Neuronal stem cell (in vitro differentiated cells): ENCODE results near the gene MCF2L2.

ENCODE experiments used
- DNase-seq: peaks from one replicate; pipeline ENCODE4 v3.0.0-alpha.2; 2013; ENCODE audit warnings: low spot score
- H2AFZ ChIP-seq: one replicate; pipeline ENCODE4 v1.6.1; 2013; ENCODE audit warnings: mild to moderate bottlenecking, low read length, inconsistent platforms
- H2AK5ac ChIP-seq: 2 replicates; pipeline ENCODE4 v1.6.1; 2013; ENCODE audit warnings: low read depth, mild to moderate bottlenecking, inconsistent platforms, low read length, moderate library complexity, mixed read lengths
- H2BK120ac ChIP-seq: 2 replicates; pipeline ENCODE4 v1.6.1; 2013; ENCODE audit warnings: low read depth, mild to moderate bottlenecking, inconsistent platforms, low read length, moderate library complexity, mixed read lengths
- H2BK12ac ChIP-seq: one replicate; pipeline ENCODE4 v1.6.1; 2013; ENCODE audit warnings: low read length, inconsistent platforms
- H2BK15ac ChIP-seq: 2 replicates; pipeline ENCODE4 v1.6.1; 2013; ENCODE audit warnings: mild to moderate bottlenecking, low read length, inconsistent platforms, mixed read lengths
- H2BK5ac ChIP-seq: one replicate; pipeline ENCODE4 v1.6.1; 2013; ENCODE audit warnings: inconsistent platforms, mild to moderate bottlenecking, low read length, moderate library complexity
- H3K14ac ChIP-seq: one replicate; pipeline ENCODE4 v1.6.1; 2013; ENCODE audit warnings: low read length, inconsistent platforms
- H3K18ac ChIP-seq: 2 replicates; pipeline ENCODE4 v1.6.1; 2013; ENCODE audit warnings: low read length, inconsistent platforms
- H3K23ac ChIP-seq: 2 replicates; pipeline ENCODE4 v1.6.1; 2013; ENCODE audit warnings: low read depth, mild to moderate bottlenecking, mixed read lengths, low read length, inconsistent platforms; ENCODE audit not compliant: poor library complexity
- H3K27ac ChIP-seq: replicated peaks from 3 replicates; pipeline ENCODE4 v1.5.1; 2013; ENCODE audit warnings: low read length, inconsistent platforms
- H3K27me3 ChIP-seq, 3 experiments: 2 replicates each; pipeline ENCODE4 v1.6.1; 2013; ENCODE audit warnings: low read length in 3 of 3, mild to moderate bottlenecking in 2 of 3, inconsistent platforms in 1 of 3, low read depth in 1 of 3, mixed read lengths in 1 of 3, moderate library complexity in 1 of 3; ENCODE audit not compliant: control insufficient read depth in 3 of 3, insufficient read depth in 3 of 3
- H3K36me3 ChIP-seq, 2 donors: replicated peaks in 1 of 2; 2 replicates each; pipeline ENCODE4 v1.6.1; 2013; ENCODE audit warnings: low read length in 2 of 2; ENCODE audit not compliant: control insufficient read depth in 2 of 2, insufficient read depth in 2 of 2
- H3K4ac ChIP-seq: 2 replicates; pipeline ENCODE4 v1.6.1; 2013; ENCODE audit warnings: inconsistent platforms, mild to moderate bottlenecking, low read length, moderate library complexity
- H3K4me1 ChIP-seq, 2 donors: 1 replicate in 1 of 2; 2 replicates in 1 of 2; pipeline ENCODE4 v1.6.1; 2013; ENCODE audit warnings: low read length in 2 of 2, low read depth in 1 of 2; ENCODE audit not compliant: control insufficient read depth in 2 of 2, insufficient read depth in 1 of 2
- H3K4me2 ChIP-seq: one replicate; pipeline ENCODE4 v1.6.1; 2013; ENCODE audit warnings: mild to moderate bottlenecking, low read length, inconsistent platforms; ENCODE audit not compliant: insufficient read depth, poor library complexity, severe bottlenecking
- H3K4me3 ChIP-seq, 2 donors: 2 replicates each; pipeline ENCODE4 v1.5.1; 2013; ENCODE audit warnings: low read length in 2 of 2, mild to moderate bottlenecking in 2 of 2, inconsistent platforms in 1 of 2, moderate library complexity in 1 of 2
- H3K79me1 ChIP-seq: one replicate; pipeline ENCODE4 v1.6.1; 2013; ENCODE audit warnings: low read depth, mild to moderate bottlenecking, inconsistent platforms, low read length, moderate library complexity
- H3K9ac ChIP-seq: one replicate; pipeline ENCODE4 v1.6.1; 2013; ENCODE audit warnings: mild to moderate bottlenecking, low read depth, low read length, inconsistent platforms; ENCODE audit not compliant: poor library complexity
- H3K9me3 ChIP-seq, 2 donors: replicated peaks in 1 of 2; 2 replicates each; pipeline versions ENCODE3 to v1.6.1; 2013; ENCODE audit warnings: low read length in 2 of 2, mild to moderate bottlenecking in 2 of 2, inconsistent platforms in 1 of 2, low read depth in 1 of 2, mixed read lengths in 1 of 2, moderate library complexity in 1 of 2; ENCODE audit not compliant: control insufficient read depth in 2 of 2, insufficient read depth in 1 of 2
- H4K8ac ChIP-seq: one replicate; pipeline ENCODE4 v1.6.1; 2013; ENCODE audit warnings: low read depth, mild to moderate bottlenecking, inconsistent platforms, low read length, moderate library complexity
- H4K91ac ChIP-seq: one replicate; pipeline ENCODE4 v1.6.1; 2013; ENCODE audit warnings: low read length, low read depth, mild to moderate bottlenecking, inconsistent platforms; ENCODE audit not compliant: poor library complexity
- WGBS, 2 donors: extraction: QIAGEN DNeasy Blood & Tissue Kit; methylation state at CpG; one replicate each; pipeline ENCODE4 v1.1.7; 2013; ENCODE audit warnings: missing lambda C conversion rate in 2 of 2, mixed read lengths in 1 of 2; ENCODE audit not compliant: insufficient read length in 2 of 2, insufficient replicate concordance in 1 of 2; ENCODE audit errors: extremely low coverage in 2 of 2; 5-methylcytosine and 5-hydroxymethylcytosine counted together

MCF2L2 gene

GRCh38 chr3:183208800-183209199 lies 219.6 kb downstream of the MCF2L2 start:
- H3K79me1 ChIP-seq = no peaks in the 10 kb centered on the region
- H3K4me3 ChIP-seq = no peak overlapping the region
- H3K4me2 ChIP-seq = no peak overlapping the region
- no peak overlapping the region for H3K23ac ChIP-seq
- no peak overlapping the region for H2AK5ac ChIP-seq
- DNase-seq = no peak
- H4K8ac ChIP-seq = no peak overlapping the region
- H2BK5ac ChIP-seq = no peak overlapping the region
- H2BK120ac ChIP-seq = no peak overlapping the region
- H3K18ac ChIP-seq = no peak overlapping the region
- no peak overlapping the region for H3K14ac ChIP-seq
- H2BK12ac ChIP-seq = no peak overlapping the region
- H3K27me3 ChIP-seq = peaks cover 0 to 10% (median 0%) of the 10 kb centered on the region in 3 experiments
- no peak overlapping the region for H2BK15ac ChIP-seq
- no peaks in the 10 kb centered on the region for H3K36me3 ChIP-seq
- H3K9ac ChIP-seq = no peak overlapping the region
- peaks cover 2% of the 10 kb centered on the region in 2 donors for H3K9me3 ChIP-seq
- H4K91ac ChIP-seq = no peak overlapping the region
- no peak overlapping the region for H3K4ac ChIP-seq
- WGBS, 2 donors = no CpG with 5 or more reads among the region's 2 CpGs
- H3K27ac ChIP-seq = no peak overlapping the region
- no peak overlapping the region for H2AFZ ChIP-seq
- no peaks in the 10 kb centered on the region for H3K4me1 ChIP-seq

- no peak overlapping the region for H4K8ac ChIP-seq
- no peaks in the 10 kb centered on the region for H3K79me1 ChIP-seq
- H3K18ac ChIP-seq = no peak overlapping the region
- H2BK120ac ChIP-seq = no peak overlapping the region
- no peaks in the 10 kb centered on the region for H3K4me1 ChIP-seq
- no peak overlapping the region for H3K9ac ChIP-seq
- no peak overlapping the region for H3K4me2 ChIP-seq
- no peak for DNase-seq
- no peak overlapping the region for H2BK15ac ChIP-seq
- H2BK12ac ChIP-seq = no peak overlapping the region
- peaks cover 2 to 5% of the 10 kb centered on the region in 2 donors for H3K9me3 ChIP-seq
- WGBS, 2 donors = no CpG with 5 or more reads among the region's 2 CpGs
- H3K4me3 ChIP-seq = no peak overlapping the region
- no peak overlapping the region for H2AFZ ChIP-seq
- no peak overlapping the region for H3K14ac ChIP-seq
- H3K27ac ChIP-seq = no peak overlapping the region
- no peak overlapping the region for H3K23ac ChIP-seq
- H4K91ac ChIP-seq = no peak overlapping the region
- H3K27me3 ChIP-seq = peaks cover 0 to 10% (median 0%) of the 10 kb centered on the region in 3 experiments
- no peak overlapping the region for H2BK5ac ChIP-seq
- no peaks in the 10 kb centered on the region for H3K36me3 ChIP-seq
- H2AK5ac ChIP-seq = no peak overlapping the region
- H3K4ac ChIP-seq = no peak overlapping the region
Measured at GRCh38 chr3:183208260-183208659, 220.2 kb downstream of the MCF2L2 start.

GRCh38 chr3:183203670-183204069 lies 224.7 kb downstream of the MCF2L2 start:
- Histone ChIP-seq H2AFZ (no peak overlapping the region), H2BK5ac (no peak overlapping the region)

GRCh38 chr3:183202004-183202722 lies 226.3 kb downstream of the MCF2L2 start:
- H3K9me3 ChIP-seq = peaks cover 0 to 5% of the 10 kb centered on the region in 2 donors
- H3K36me3 ChIP-seq = no peaks in the 10 kb centered on the region
- H2AK5ac ChIP-seq = no peak overlapping the region
- no peak overlapping the region for H3K18ac ChIP-seq
- no peak overlapping the region for H2BK120ac ChIP-seq
- H3K23ac ChIP-seq = no peak overlapping the region
- no peak overlapping the region for H2BK12ac ChIP-seq
- no peak for DNase-seq
- H4K8ac ChIP-seq = no peak overlapping the region
- H4K91ac ChIP-seq = no peak overlapping the region
- H3K79me1 ChIP-seq = no peaks in the 10 kb centered on the region
- WGBS, 2 donors = no CpG with 5 or more reads among the region's 4 CpGs
- peaks cover 0 to 3% (median 0%) of the 10 kb centered on the region in 3 experiments for H3K27me3 ChIP-seq
- H3K9ac ChIP-seq = no peak overlapping the region
- H3K4me1 ChIP-seq = no peaks in the 10 kb centered on the region
- no peak overlapping the region for H3K27ac ChIP-seq
- H3K14ac ChIP-seq = no peak overlapping the region
- no peak overlapping the region for H3K4me2 ChIP-seq
- H3K4me3 ChIP-seq = no peak overlapping the region
- no peak overlapping the region for H3K4ac ChIP-seq
- H2BK15ac ChIP-seq = no peak overlapping the region
- no peak overlapping the region for H2BK5ac ChIP-seq
- H2AFZ ChIP-seq = no peak overlapping the region

More at GRCh38 chr3:183203670-183204069, 224.7 kb downstream of the MCF2L2 start:
- no peaks in the 10 kb centered on the region for H3K4me1 ChIP-seq
- DNase-seq = no peak
- H2AK5ac ChIP-seq = no peak overlapping the region
- no peak overlapping the region for H3K23ac ChIP-seq
- no peak overlapping the region for H4K91ac ChIP-seq
- no peak overlapping the region for H2BK15ac ChIP-seq
- H3K18ac ChIP-seq = no peak overlapping the region
- H3K79me1 ChIP-seq = no peaks in the 10 kb centered on the region
- H3K27ac ChIP-seq = no peak overlapping the region
- no peak overlapping the region for H4K8ac ChIP-seq
- no peak overlapping the region for H2BK120ac ChIP-seq
- H3K36me3 ChIP-seq = no peaks in the 10 kb centered on the region
- no peak overlapping the region for H2BK12ac ChIP-seq
- no peak overlapping the region for H3K14ac ChIP-seq
- no peak overlapping the region for H3K9ac ChIP-seq
- peaks cover 2 to 5% of the 10 kb centered on the region in 2 donors for H3K9me3 ChIP-seq
- no peak overlapping the region for H3K4me2 ChIP-seq
- H3K4ac ChIP-seq = no peak overlapping the region
- H3K4me3 ChIP-seq = no peak overlapping the region
- peaks cover 0 to 10% (median 0%) of the 10 kb centered on the region in 3 experiments for H3K27me3 ChIP-seq
